ENCODE measurements around the gene HAUS6. TPM values are rescaled to one million over a fixed set of nuclear protein-coding genes. Genes with fewer than 3 reads are reported as not detected.

HAUS6 gene
- total RNA-seq, 1 donor from 2014 or later, result 16.0 TPM

DNA sequence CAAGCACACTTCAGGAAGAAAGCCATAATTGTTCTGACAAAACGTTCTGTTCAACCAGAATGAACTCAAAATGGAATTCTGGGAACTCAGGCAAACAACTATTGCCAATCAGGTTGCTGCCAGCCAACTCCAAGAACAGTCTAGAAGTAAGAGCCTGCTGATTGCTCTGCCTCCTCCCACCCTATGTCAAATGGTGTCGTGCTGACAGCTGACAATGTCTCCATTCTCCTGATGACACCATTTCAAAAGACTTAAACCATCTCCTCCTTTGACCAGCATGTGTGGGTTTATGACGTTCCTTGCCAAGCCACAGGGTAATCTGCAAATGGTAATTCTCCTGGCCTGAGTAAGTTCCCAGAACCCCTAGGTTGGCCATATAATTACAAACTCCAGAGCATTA, 46.5 kb upstream of the HAUS6 start:
- H3K9ac ChIP-seq (ENCODE audit: low read length), result no peak overlapping the region
- no peaks in the 10 kb centered on the region for H3K27me3 ChIP-seq (ENCODE audit: insufficient read depth, low read length)
- no peaks in the 10 kb centered on the region for H3K36me3 ChIP-seq (ENCODE audit: insufficient read depth, low read length)
- FAIRE-seq (no peak), DNase-seq (ENCODE audit: low read depth) (peak; percentile 77)
- no peaks in the 10 kb centered on the region for H3K9me3 ChIP-seq (ENCODE audit: insufficient read depth, low read depth, low read length)
- H3K4me3 Mint-ChIP-seq (ENCODE audit: unreplicated experiment), result no peak overlapping the region
- no peak overlapping the region for H3K27ac ChIP-seq (ENCODE audit: low read depth, low read length)
- H3K9me3 Mint-ChIP-seq (ENCODE audit: unreplicated experiment), result no peaks in the 10 kb centered on the region
- H3K36me3 Mint-ChIP-seq (ENCODE audit: low read depth, unreplicated experiment), result no peaks in the 10 kb centered on the region
- no peaks in the 10 kb centered on the region for H4K20me1 ChIP-seq (ENCODE audit: insufficient read depth, low read length)
- TF ChIP-seq CTCF (IDR thresholded peaks at IDR 0.05; ENCODE audit: insufficient read depth, low read depth, low read length) (no peak), EZH2 (IDR thresholded peaks at IDR 0.05; ENCODE audit: insufficient read depth, low read length) (no peak)
- peaks cover 1% of the 10 kb centered on the region for H3K27me3 Mint-ChIP-seq (ENCODE audit: low read depth, unreplicated experiment)
- H3K4me1 Mint-ChIP-seq (ENCODE audit: low read depth, unreplicated experiment), result no peaks in the 10 kb centered on the region
- peak overlapping the region; percentile 15 for H2AFZ ChIP-seq (ENCODE audit: low read depth, low read length)
- H3K4me1 ChIP-seq (ENCODE audit: insufficient read depth, low read length), result peaks cover 3% of the 10 kb centered on the region
- no peaks in the 10 kb centered on the region for H3K79me2 ChIP-seq (ENCODE audit: insufficient read depth, low read length)
- H3K4me2 ChIP-seq (ENCODE audit: low read length), result no peak overlapping the region
- no peak overlapping the region for H3K4me3 ChIP-seq (ENCODE audit: insufficient read depth, low read depth, low read length)
- no peak overlapping the region for H3K27ac Mint-ChIP-seq (ENCODE audit: unreplicated experiment)

GRCh38 chr9:19148187-19148586, 45.5 kb upstream of the HAUS6 start:
- Histone ChIP-seq H4K20me1 (ENCODE audit: insufficient read depth, low read length) (no peaks in the 10 kb centered on the region), H3K4me3 (ENCODE audit: insufficient read depth, low read depth, low read length) (no peak overlapping the region), H3K27me3 (ENCODE audit: insufficient read depth, low read length) (no peaks in the 10 kb centered on the region), H3K4me1 (ENCODE audit: insufficient read depth, low read length) (no peaks in the 10 kb centered on the region), H3K79me2 (ENCODE audit: insufficient read depth, low read length) (no peaks in the 10 kb centered on the region), H3K4me2 (ENCODE audit: low read length) (no peak overlapping the region), H3K36me3 (ENCODE audit: insufficient read depth, low read length) (no peaks in the 10 kb centered on the region), H3K9me3 (ENCODE audit: insufficient read depth, low read depth, low read length) (no peaks in the 10 kb centered on the region), H3K27ac (ENCODE audit: low read depth, low read length) (no peak overlapping the region), H2AFZ (ENCODE audit: low read depth, low read length) (no peak overlapping the region), H3K9ac (ENCODE audit: low read length) (no peak overlapping the region)
- Mint-ChIP-seq H3K27me3 (ENCODE audit: low read depth, unreplicated experiment) (peaks cover 1% of the 10 kb centered on the region), H3K27ac (ENCODE audit: unreplicated experiment) (no peak overlapping the region), H3K9me3 (ENCODE audit: unreplicated experiment) (no peaks in the 10 kb centered on the region), H3K4me1 (ENCODE audit: low read depth, unreplicated experiment) (no peaks in the 10 kb centered on the region), H3K36me3 (ENCODE audit: low read depth, unreplicated experiment) (no peaks in the 10 kb centered on the region), H3K4me3 (ENCODE audit: unreplicated experiment) (no peak overlapping the region)
- no peak for TF ChIP-seq EZH2 (IDR thresholded peaks at IDR 0.05; ENCODE audit: insufficient read depth, low read length)
- TF ChIP-seq CTCF (IDR thresholded peaks at IDR 0.05; ENCODE audit: insufficient read depth, low read depth, low read length), result no peak
- no peak for FAIRE-seq
- no peak for DNase-seq (ENCODE audit: low read depth)

DNA sequence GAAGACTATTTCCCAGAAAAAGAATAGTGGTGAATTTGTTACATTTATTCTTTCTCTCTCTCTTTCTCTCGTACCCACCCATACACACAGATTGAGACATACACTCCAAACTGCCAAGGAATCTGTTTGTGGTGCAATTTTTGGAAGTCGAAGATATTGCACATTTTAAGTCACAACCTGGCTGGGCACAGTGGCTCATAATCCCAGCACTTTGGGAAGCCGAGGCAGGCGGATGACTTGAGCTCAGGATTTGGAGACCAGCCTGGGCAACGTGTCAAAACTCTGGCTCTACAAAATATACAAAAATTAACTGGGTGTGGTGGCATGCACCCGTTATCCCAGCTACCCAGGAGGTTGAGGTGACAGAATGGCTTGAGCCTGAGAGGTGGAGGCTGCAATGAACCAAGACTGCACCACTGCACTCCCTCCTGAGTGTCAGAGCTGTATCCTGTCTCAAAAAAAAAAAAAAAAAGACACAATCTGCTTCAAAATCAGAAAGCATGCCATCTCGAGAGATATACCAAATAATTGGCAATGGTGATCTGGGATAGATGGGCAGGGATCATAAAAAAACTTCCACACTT, 43.8 kb upstream of the HAUS6 start:
- H3K4me1 Mint-ChIP-seq (ENCODE audit: low read depth, unreplicated experiment), result no peaks in the 10 kb centered on the region
- no peaks in the 10 kb centered on the region for H4K20me1 ChIP-seq (ENCODE audit: insufficient read depth, low read length)

More for the DNA sequence above, 43.8 kb upstream of the HAUS6 start:
- no peak for FAIRE-seq
- no peak overlapping the region for H2AFZ ChIP-seq (ENCODE audit: low read depth, low read length)
- H3K9me3 ChIP-seq (ENCODE audit: insufficient read depth, low read depth, low read length), result no peaks in the 10 kb centered on the region
- DNase-seq (ENCODE audit: low read depth), result no peak
- no peak overlapping the region for H3K27ac Mint-ChIP-seq (ENCODE audit: unreplicated experiment)
- H3K4me1 ChIP-seq (ENCODE audit: insufficient read depth, low read length), result no peaks in the 10 kb centered on the region
- H3K27me3 Mint-ChIP-seq (ENCODE audit: low read depth, unreplicated experiment), result peaks cover 1% of the 10 kb centered on the region
- H3K9me3 Mint-ChIP-seq (ENCODE audit: unreplicated experiment), result no peaks in the 10 kb centered on the region
- H3K9ac ChIP-seq (ENCODE audit: low read length), result no peak overlapping the region
- no peak overlapping the region for H3K27ac ChIP-seq (ENCODE audit: low read depth, low read length)
- no peaks in the 10 kb centered on the region for H3K36me3 Mint-ChIP-seq (ENCODE audit: low read depth, unreplicated experiment)
- no peak overlapping the region for H3K4me3 ChIP-seq (ENCODE audit: insufficient read depth, low read depth, low read length)
- H3K4me3 Mint-ChIP-seq (ENCODE audit: unreplicated experiment), result no peak overlapping the region
- no peak overlapping the region for H3K4me2 ChIP-seq (ENCODE audit: low read length)
- no peaks in the 10 kb centered on the region for H3K36me3 ChIP-seq (ENCODE audit: insufficient read depth, low read length)
- TF ChIP-seq CTCF (IDR thresholded peaks at IDR 0.05; ENCODE audit: insufficient read depth, low read depth, low read length) (no peak), EZH2 (IDR thresholded peaks at IDR 0.05; ENCODE audit: insufficient read depth, low read length) (no peak)
- no peaks in the 10 kb centered on the region for H3K27me3 ChIP-seq (ENCODE audit: insufficient read depth, low read length)
- no peaks in the 10 kb centered on the region for H3K79me2 ChIP-seq (ENCODE audit: insufficient read depth, low read length)
